ENCODE data around the gene HOXD3. TPM values are rescaled to one million over a fixed set of nuclear protein-coding genes. Genes with fewer than 3 reads are reported as not detected.

Gene HOXD3
- total RNA-seq, 1 donor: 0.09 TPM

DNA sequence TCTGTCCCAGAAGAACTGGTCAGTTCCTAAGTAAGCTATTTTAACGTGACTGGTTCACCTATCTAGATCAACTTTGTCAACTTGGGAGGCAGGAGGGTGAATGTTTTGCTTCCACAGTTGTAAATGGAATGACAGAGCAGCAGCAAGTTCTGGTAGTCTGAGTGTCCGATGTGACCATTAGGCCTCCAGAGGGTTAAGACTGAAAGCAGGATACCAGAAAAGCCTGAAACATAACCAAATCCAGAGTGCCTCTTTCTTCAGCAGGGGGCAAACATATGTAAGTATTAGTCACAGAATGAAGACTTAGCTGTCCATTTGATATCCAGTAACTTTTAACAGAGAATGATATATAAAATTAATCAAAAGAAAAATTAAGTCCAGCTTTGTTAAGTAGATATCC, 9.2 kb downstream of the HOXD3 start:
- DNase-seq (ENCODE audit: low read depth): no peak
- H3K4me3 ChIP-seq (ENCODE audit: low read depth, low read length): no peak overlapping the region
- TF ChIP-seq, protein P1, sequence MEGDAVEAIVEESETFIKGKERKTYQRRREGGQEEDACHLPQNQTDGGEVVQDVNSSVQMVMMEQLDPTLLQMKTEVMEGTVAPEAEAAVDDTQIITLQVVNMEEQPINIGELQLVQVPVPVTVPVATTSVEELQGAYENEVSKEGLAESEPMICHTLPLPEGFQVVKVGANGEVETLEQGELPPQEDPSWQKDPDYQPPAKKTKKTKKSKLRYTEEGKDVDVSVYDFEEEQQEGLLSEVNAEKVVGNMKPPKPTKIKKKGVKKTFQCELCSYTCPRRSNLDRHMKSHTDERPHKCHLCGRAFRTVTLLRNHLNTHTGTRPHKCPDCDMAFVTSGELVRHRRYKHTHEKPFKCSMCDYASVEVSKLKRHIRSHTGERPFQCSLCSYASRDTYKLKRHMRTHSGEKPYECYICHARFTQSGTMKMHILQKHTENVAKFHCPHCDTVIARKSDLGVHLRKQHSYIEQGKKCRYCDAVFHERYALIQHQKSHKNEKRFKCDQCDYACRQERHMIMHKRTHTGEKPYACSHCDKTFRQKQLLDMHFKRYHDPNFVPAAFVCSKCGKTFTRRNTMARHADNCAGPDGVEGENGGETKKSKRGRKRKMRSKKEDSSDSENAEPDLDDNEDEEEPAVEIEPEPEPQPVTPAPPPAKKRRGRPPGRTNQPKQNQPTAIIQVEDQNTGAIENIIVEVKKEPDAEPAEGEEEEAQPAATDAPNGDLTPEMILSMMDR (IDR thresholded peaks at IDR 0.05; ENCODE audit: insufficient read depth, low read length): no peak

DNA sequence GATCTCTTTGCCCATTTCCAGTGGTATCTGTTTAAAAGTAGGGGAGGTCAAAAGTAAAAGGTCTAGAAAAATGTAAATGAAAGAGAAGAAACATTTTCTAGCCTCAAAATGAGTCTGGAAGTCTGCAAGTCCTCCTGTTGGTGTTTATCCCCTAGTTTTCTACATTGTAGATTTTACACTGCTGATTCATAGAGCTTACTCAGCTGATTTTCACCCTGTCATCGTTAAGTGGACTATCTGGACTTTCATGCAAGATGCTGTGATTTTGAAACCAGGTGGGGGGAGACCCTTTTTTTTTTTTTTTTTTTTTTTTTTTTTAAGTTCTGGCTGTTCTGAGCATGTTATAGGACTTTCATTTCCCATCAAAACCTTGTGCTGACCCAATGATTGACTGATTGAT, 10.3 kb downstream of the HOXD3 start:
- no peak overlapping the region for H3K4me3 ChIP-seq (ENCODE audit: low read depth, low read length)
- TF ChIP-seq, protein P1 (IDR thresholded peaks at IDR 0.05; ENCODE audit: insufficient read depth, low read length): no peak
- DNase-seq (ENCODE audit: low read depth): no peak

DNA sequence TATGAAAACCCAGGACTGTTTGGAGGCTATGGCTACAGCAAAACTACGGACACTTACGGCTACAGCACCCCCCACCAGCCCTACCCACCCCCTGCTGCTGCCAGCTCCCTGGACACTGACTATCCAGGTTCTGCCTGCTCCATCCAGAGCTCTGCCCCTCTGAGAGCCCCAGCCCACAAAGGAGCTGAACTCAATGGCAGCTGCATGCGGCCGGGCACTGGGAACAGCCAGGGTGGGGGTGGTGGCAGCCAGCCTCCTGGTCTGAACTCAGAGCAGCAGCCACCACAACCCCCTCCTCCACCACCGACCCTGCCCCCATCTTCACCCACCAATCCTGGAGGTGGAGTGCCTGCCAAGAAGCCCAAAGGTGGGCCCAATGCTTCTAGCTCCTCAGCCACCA, 12.1 kb downstream of the HOXD3 start:
- DNase-seq (ENCODE audit: low read depth): no peak
- TF ChIP-seq, protein P1 (IDR thresholded peaks at IDR 0.05; ENCODE audit: insufficient read depth, low read length): no peak
- no peak overlapping the region for H3K4me3 ChIP-seq (ENCODE audit: low read depth, low read length)

DNA sequence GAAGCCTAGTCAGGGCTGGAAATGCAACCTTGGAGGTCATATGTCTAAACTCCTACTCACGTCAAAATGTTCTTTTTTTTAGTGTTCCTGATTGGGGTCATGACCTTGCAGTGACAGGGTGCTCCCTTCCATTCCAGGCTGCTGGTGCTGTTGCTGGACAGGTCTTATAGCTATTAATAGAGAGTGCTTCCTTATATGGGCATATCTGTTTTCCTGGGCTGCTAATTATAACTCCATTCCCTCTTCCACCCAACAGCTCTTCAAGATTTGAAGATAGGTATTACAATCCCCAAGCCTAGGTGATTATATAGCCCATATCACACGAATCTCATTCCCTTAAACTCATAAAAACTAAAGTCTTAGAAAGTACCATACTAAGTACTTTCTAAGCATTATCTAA, 12.6 kb downstream of the HOXD3 start:
- TF ChIP-seq, protein P1 (IDR thresholded peaks at IDR 0.05; ENCODE audit: insufficient read depth, low read length): no peak
- no peak overlapping the region for H3K4me3 ChIP-seq (ENCODE audit: low read depth, low read length)
- no peak for DNase-seq (ENCODE audit: low read depth)

DNA sequence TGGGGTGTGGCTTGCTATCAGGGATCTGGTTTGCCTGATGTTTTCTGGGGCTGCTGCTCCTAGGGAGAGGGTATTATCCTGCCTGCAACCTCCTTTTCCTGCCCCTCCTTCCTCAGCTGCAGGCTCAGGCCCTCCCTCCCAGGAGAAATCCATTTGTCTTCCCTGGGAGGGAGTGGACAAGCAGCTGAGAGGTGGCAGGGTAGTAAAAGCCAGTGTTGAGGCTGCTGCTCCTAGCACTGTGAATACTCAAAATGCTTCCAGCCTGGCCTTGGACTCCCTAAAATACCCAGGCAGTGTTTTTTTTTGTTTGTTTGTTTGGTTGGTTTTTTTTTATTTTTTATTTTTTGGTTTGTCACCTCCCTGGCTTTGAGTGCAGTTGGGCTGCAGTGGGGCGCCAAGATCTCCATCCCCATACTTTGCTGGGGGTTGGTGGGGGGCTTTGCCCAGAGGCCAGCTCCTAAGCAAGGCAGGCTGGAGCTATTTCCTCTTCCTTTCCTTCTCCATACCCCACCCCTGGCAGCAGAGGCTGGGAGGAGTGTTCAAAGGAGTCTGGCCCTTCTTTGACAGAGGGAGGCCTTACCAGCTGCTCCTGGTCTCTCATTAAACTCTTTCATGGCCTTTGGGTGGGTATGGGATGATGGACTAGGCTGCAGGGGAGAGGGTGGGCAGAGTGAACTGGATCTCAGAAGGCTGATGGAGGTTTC, 13.6 kb downstream of the HOXD3 start:
- TF ChIP-seq, protein P1 (IDR thresholded peaks at IDR 0.05; ENCODE audit: insufficient read depth, low read length): no peak
- DNase-seq (ENCODE audit: low read depth): no peak
- no peak overlapping the region for H3K4me3 ChIP-seq (ENCODE audit: low read depth, low read length)

DNA sequence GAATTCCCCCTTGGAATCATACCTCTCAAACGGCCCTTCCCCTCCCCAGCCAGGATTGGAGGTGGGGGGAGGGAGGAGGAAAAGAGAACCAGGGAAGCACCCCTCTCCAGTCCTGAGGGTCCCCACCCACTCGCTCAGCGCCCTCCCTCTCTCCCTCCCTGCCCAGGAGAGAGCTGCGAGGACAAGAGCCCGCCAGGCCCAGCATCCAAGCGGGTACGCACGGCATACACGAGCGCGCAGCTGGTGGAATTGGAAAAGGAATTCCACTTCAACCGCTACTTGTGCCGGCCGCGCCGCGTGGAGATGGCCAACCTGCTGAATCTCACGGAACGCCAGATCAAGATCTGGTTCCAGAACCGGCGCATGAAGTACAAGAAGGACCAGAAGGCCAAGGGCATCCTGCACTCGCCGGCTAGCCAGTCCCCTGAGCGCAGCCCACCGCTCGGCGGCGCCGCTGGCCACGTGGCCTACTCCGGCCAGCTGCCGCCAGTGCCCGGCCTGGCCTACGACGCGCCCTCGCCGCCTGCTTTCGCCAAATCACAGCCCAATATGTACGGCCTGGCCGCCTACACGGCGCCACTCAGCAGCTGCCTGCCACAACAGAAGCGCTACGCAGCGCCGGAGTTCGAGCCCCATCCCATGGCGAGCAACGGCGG, 14.4 kb downstream of the HOXD3 start:
- DNase-seq (ENCODE audit: low read depth): no peak
- H3K4me3 ChIP-seq (ENCODE audit: low read depth, low read length): no peak overlapping the region
- TF ChIP-seq, protein P1 (IDR thresholded peaks at IDR 0.05; ENCODE audit: insufficient read depth, low read length): no peak
